Activated CD8-positive, alpha-beta memory T cell treated with anti-CD3 and anti-CD28 coated beads for 36 hours (primary cell): ENCODE data around the gene IGF1R. TPM values are rescaled to one million over a fixed set of nuclear protein-coding genes. Genes with fewer than 3 reads are reported as not detected.
"Not testable (repeated sequence)": the region's sequence is repeated elsewhere in the genome, so short reads cannot be mapped to it uniquely, and the experiment has no call there.

Experiments
- CTCF ChIA-PET: fragments of 350-600 bp; sonication (Branson Sonifier 250); formaldehyde crosslinking; loops from one replicate; lab custom pipeline; 2021; ENCODE audit warnings: antibody characterized with exemption; lab: Charles Lee
- POLR2A ChIA-PET: fragments of 350-600 bp; sonication (Branson Sonifier 250); formaldehyde crosslinking; loops from one replicate; lab custom pipeline; 2021; ENCODE audit warnings: antibody characterized with exemption; lab: Charles Lee
- total RNA-seq, 2 experiments: library from RNA; stranded (reverse); gene quantifications; one replicate each; pipeline ENCODE4 v1.2.3, GENCODE V29; 2021

The IGF1R gene
- total RNA-seq, 2 experiments from 2014 or later, result 10.5 to 11.3 TPM

- ChIA-PET CTCF (no interaction called here), POLR2A (no interaction called here)
Measured at GRCh38 chr15:98951493-98952320, 303.4 kb downstream of the IGF1R start.

GRCh38 chr15:98952381-98952803, 304.1 kb downstream of the IGF1R start:
- ChIA-PET CTCF (no interaction called here), POLR2A (interaction anchor here (0.8 kb wide), 1 partner anchor 8 kb away, joined by 3 read pairs; no protein-coding TSS in a partner anchor)

GRCh38 chr15:98953000-98953787, 304.9 kb downstream of the IGF1R start:
- ChIA-PET CTCF (no interaction called here), POLR2A (interaction anchor here (0.8 kb wide), 1 partner anchor 8 kb away, joined by 3 read pairs; no protein-coding TSS in a partner anchor)

GRCh38 chr15:98953968-98954367, 305.6 kb downstream of the IGF1R start:
- POLR2A ChIA-PET, result no interaction called here

GRCh38 chr15:98954411-98954810, 306.1 kb downstream of the IGF1R start:
- ChIA-PET POLR2A (no interaction called here), CTCF (no interaction called here)

More at GRCh38 chr15:98953968-98954367, 305.6 kb downstream of the IGF1R start:
- CTCF ChIA-PET, result no interaction called here

- ChIA-PET POLR2A (no interaction called here), CTCF (no interaction called here)
Measured at GRCh38 chr15:98955331-98955730, 307.0 kb downstream of the IGF1R start.

GRCh38 chr15:98955961-98956723, 307.8 kb downstream of the IGF1R start:
- POLR2A ChIA-PET, result no interaction called here
- CTCF ChIA-PET, result no interaction called here

- ChIA-PET POLR2A (no interaction called here), CTCF (no interaction called here)
Measured at GRCh38 chr15:98956796-98957553, 308.6 kb downstream of the IGF1R start.

GRCh38 chr15:98957655-98958054, 309.3 kb downstream of the IGF1R start:
- ChIA-PET POLR2A (no interaction called here), CTCF (no interaction called here)

- POLR2A ChIA-PET, result no interaction called here
Measured at GRCh38 chr15:98958076-98958475, 309.7 kb downstream of the IGF1R start.

GRCh38 chr15:98958918-98959639, 310.7 kb downstream of the IGF1R start:
- CTCF ChIA-PET, result no interaction called here
- POLR2A ChIA-PET, result no interaction called here

More at GRCh38 chr15:98958076-98958475, 309.7 kb downstream of the IGF1R start:
- CTCF ChIA-PET, result no interaction called here

- ChIA-PET POLR2A (no interaction called here), CTCF (no interaction called here)
Measured at GRCh38 chr15:98959640-98960007, 311.3 kb downstream of the IGF1R start.

- ChIA-PET CTCF (no interaction called here), POLR2A (no interaction called here)
Measured at GRCh38 chr15:98960555-98961050, 312.3 kb downstream of the IGF1R start.

GRCh38 chr15:98963444-98963843, 315.1 kb downstream of the IGF1R start:
- POLR2A ChIA-PET, result no interaction called here
- CTCF ChIA-PET, result no interaction called here

- POLR2A ChIA-PET, result no interaction called here
- CTCF ChIA-PET, result no interaction called here
Measured at GRCh38 chr15:98964466-98965133, 316.3 kb downstream of the IGF1R start.

- CTCF ChIA-PET, POLR2A ChIA-PET: not testable (repeated sequence)
Measured at GRCh38 chr15:98965134-98965491, 316.8 kb downstream of the IGF1R start.

- ChIA-PET CTCF (no interaction called here), POLR2A (no interaction called here)
Measured at GRCh38 chr15:98965597-98965996, 317.3 kb downstream of the IGF1R start.
